ENCODE measurements around the gene ZMIZ1. TPM values are rescaled to one million over a fixed set of nuclear protein-coding genes. Genes with fewer than 3 reads are reported as not detected.

The ZMIZ1 gene
- total RNA-seq, 1 donor from 2014 or later = 6.3 TPM

DNA sequence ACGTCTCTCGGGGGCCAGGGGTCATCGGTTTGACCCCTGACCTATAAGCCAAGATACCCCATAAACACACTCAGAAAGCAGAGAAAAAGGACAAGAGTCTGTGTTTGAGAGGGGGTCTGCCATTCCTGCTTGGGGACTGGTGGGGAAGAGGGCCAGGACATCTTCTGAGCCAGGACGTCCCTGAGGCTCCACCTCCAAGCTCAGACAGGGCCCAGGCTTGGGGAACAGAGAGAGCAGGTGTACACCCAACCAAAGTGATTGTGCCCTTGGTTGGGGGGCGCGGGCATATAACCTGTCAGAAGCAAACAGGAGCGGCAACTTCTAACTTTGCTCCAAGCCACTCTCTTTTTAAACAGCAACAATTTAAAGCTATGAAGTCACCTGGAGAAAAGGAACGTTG is 244.6 kb downstream of the ZMIZ1 start:
- peaks cover 30% of the 10 kb centered on the region for H3K36me3 ChIP-seq (ENCODE audit: control insufficient read depth, insufficient read depth, low read length)
- TF ChIP-seq, protein P1, sequence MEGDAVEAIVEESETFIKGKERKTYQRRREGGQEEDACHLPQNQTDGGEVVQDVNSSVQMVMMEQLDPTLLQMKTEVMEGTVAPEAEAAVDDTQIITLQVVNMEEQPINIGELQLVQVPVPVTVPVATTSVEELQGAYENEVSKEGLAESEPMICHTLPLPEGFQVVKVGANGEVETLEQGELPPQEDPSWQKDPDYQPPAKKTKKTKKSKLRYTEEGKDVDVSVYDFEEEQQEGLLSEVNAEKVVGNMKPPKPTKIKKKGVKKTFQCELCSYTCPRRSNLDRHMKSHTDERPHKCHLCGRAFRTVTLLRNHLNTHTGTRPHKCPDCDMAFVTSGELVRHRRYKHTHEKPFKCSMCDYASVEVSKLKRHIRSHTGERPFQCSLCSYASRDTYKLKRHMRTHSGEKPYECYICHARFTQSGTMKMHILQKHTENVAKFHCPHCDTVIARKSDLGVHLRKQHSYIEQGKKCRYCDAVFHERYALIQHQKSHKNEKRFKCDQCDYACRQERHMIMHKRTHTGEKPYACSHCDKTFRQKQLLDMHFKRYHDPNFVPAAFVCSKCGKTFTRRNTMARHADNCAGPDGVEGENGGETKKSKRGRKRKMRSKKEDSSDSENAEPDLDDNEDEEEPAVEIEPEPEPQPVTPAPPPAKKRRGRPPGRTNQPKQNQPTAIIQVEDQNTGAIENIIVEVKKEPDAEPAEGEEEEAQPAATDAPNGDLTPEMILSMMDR (IDR thresholded peaks at IDR 0.05; ENCODE audit: insufficient read depth, low read length, severe bottlenecking) = no peak
- no peak overlapping the region for H3K4me3 ChIP-seq (ENCODE audit: low read depth, low read length)
- H3K27me3 ChIP-seq (ENCODE audit: control insufficient read depth, insufficient read depth, low read length) = no peaks in the 10 kb centered on the region
- no peak for DNase-seq (ENCODE audit: low read depth)
- FAIRE-seq = no peak

DNA sequence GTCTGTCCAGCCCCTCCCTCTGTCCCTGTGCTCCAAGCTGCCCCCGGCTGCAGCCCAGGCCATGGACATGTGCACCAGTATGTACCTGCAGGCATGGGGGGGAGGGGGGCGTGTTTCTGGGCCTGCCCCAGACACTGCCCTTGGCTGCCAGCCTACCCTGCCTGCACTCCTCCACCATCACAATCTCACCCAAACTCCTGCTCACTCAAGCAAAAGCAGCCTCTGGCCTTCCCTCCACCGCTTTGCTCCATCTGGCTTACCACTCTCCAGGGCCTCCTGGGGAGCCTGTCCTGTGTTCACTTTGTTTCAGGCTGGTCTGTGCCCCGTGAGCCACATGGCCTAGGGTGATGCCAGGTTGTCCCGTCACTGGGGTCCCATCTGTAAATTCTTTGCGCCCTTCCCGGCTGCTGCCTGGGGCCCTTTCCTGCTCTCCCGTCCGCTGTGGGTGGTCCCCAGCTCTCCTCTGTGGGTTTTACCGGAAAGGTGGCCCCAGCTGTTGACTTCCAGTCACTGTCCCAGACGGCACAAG is 245.2 kb downstream of the ZMIZ1 start:
- TF ChIP-seq, protein P1 (IDR thresholded peaks at IDR 0.05; ENCODE audit: insufficient read depth, low read length, severe bottlenecking) = no peak
- Histone ChIP-seq H3K27me3 (ENCODE audit: control insufficient read depth, insufficient read depth, low read length) (no peaks in the 10 kb centered on the region), H3K4me3 (ENCODE audit: low read depth, low read length) (no peak overlapping the region), H3K36me3 (ENCODE audit: control insufficient read depth, insufficient read depth, low read length) (peaks cover 26% of the 10 kb centered on the region)
- FAIRE-seq (no peak), DNase-seq (ENCODE audit: low read depth) (no peak)

GRCh38 chr10:79314761-79315601 is 246.2 kb downstream of the ZMIZ1 start:
- DNase-seq (ENCODE audit: low read depth) (no peak), FAIRE-seq (no peak)
- no peaks in the 10 kb centered on the region for H3K27me3 ChIP-seq (ENCODE audit: control insufficient read depth, insufficient read depth, low read length)
- no peak overlapping the region for H3K4me3 ChIP-seq (ENCODE audit: low read depth, low read length)
- H3K36me3 ChIP-seq (ENCODE audit: control insufficient read depth, insufficient read depth, low read length) = peaks cover 21% of the 10 kb centered on the region
- TF ChIP-seq, protein P1 (IDR thresholded peaks at IDR 0.05; ENCODE audit: insufficient read depth, low read length, severe bottlenecking) = no peak

GRCh38 chr10:79315602-79315920 is 246.8 kb downstream of the ZMIZ1 start:
- no peaks in the 10 kb centered on the region for H3K27me3 ChIP-seq (ENCODE audit: control insufficient read depth, insufficient read depth, low read length)
- TF ChIP-seq, protein P1 (IDR thresholded peaks at IDR 0.05; ENCODE audit: insufficient read depth, low read length, severe bottlenecking) = no peak
- no peak for FAIRE-seq

DNA sequence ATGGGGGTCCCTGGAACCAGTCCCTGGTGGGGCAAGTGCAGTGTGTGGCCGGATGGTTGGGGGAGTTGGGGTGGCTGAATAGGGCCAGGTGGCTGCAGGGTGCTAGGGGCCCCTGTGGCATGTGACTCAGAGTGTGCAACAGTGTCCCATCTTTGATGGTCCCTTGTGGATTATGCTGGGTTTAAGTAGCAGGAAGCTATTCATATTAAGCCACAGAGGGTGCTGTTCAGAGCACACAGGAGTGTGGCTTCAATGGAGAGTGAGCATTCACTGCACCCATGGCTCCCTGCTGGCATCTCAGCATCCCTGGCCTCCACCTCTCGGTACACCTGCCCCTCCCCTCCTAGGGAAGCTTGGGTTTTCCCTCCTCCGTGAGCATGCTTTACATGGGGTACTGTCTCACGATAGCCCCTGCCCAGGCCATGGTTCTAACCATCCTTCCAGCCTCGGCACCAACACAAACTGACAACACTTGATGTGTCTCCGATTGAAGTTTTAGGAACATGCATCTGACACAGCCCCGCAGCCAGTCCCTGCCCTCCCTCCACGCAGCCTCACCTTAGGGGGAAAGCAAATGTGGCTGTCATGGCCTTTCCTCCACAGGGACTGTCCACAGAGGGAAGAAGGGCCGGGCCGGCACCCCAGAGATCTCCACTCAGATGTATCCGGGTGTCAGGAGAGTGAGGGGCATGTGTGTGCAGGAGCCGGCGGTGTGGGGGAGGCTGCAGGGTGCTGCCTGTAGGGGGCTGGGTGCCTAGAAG is 248.1 kb downstream of the ZMIZ1 start:
- Histone ChIP-seq H3K27me3 (ENCODE audit: control insufficient read depth, insufficient read depth, low read length) (no peaks in the 10 kb centered on the region), H3K4me3 (ENCODE audit: low read depth, low read length) (no peak overlapping the region), H3K36me3 (ENCODE audit: control insufficient read depth, insufficient read depth, low read length) (peaks cover 18% of the 10 kb centered on the region)
- no peak for FAIRE-seq
- TF ChIP-seq, protein P1 (IDR thresholded peaks at IDR 0.05; ENCODE audit: insufficient read depth, low read length, severe bottlenecking) = peak; percentile 13
- DNase-seq (ENCODE audit: low read depth) = no peak

More at GRCh38 chr10:79315602-79315920, 246.8 kb downstream of the ZMIZ1 start:
- Histone ChIP-seq H3K4me3 (ENCODE audit: low read depth, low read length) (no peak overlapping the region), H3K36me3 (ENCODE audit: control insufficient read depth, insufficient read depth, low read length) (peaks cover 18% of the 10 kb centered on the region)
- no peak for DNase-seq (ENCODE audit: low read depth)

Measured in bronchial epithelial cell (primary cell).